ENCODE measurements around the gene EDIL3. TPM values are rescaled to one million over a fixed set of nuclear protein-coding genes. Genes with fewer than 3 reads are reported as not detected.
A peak's percentile ranks its signal among the peaks of the same experiment; 100 is the strongest.

The EDIL3 gene, protein sequence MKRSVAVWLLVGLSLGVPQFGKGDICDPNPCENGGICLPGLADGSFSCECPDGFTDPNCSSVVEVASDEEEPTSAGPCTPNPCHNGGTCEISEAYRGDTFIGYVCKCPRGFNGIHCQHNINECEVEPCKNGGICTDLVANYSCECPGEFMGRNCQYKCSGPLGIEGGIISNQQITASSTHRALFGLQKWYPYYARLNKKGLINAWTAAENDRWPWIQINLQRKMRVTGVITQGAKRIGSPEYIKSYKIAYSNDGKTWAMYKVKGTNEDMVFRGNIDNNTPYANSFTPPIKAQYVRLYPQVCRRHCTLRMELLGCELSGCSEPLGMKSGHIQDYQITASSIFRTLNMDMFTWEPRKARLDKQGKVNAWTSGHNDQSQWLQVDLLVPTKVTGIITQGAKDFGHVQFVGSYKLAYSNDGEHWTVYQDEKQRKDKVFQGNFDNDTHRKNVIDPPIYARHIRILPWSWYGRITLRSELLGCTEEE
- 14.4 TPM for total RNA-seq
- long read RNA-seq, full-length matches to known transcripts = 10 of 16 reads
- long read RNA-seq, partial matches to known transcripts = 1 of 16 reads
- long read RNA-seq, other reads (novel, unspliced or antisense) = 5 of 16 reads

DNA sequence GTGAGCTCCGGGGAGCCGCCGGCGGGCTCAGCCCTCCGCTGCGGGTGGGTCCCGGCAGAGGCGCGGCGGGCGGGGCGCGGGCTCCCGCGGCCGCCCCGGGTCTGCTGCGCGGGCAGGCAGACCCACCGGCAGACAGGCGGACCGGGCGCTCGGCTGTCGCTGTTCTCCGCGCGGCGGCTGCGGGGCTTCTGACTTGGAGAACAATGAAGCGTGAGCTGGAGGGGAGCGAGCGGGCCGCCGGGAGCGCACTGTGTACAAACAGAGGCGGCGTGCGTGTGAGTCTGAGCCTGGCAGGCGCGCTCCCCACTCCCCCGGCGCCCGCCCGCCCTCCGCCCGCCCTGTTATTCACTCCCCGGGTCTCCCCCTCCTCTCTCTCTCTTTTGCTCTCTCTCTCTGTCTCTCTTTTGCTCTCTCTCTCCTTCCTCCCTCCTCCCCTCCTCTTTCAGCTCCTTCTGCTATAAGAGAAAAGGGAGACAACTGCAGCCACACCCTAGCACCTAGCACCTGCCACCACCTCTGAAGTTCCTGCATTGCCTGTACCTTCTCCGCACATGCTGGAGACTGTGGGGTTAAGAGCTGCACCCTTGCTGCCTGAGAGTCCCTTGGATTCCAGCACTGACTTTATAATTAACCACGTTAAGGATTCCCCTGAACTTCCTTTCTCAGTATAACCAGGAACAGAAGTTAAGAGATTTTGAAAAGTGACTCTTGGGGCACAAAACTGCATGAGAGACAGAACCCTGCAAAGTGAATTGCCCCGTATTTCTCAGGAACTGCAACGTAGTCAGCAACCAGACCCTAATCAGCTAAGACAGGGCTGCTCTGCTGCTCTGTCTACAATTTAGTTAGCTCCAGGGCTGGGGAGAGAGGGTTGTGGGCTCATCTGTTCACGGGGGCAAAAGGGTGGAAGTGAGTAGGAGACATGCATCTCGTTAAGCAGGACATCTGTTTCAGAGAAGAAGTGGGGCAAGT is at the start of gene EDIL3:
TSS of gene EDIL3 (minus strand) at position 277 of the 972 bp plus-strand sequence. CDS start 506 bp downstream, outside the sequence.
- ATAC-seq = peak; percentile 53
- intact Hi-C loops (cut with micrococcal nuclease) = no loop called here
- peak; percentile 58 for DNase-seq

GRCh38 chr5:84433461-84433860 is 48.8 kb upstream of the EDIL3 start:
- ATAC-seq (no peak), DNase-seq (no peak)
- intact Hi-C loops (cut with micrococcal nuclease) = no loop called here

GRCh38 chr5:84430863-84431663 is 46.4 kb upstream of the EDIL3 start:
- ATAC-seq (no peak), DNase-seq (no peak)
- intact Hi-C loops (cut with micrococcal nuclease) = no loop called here

DNA sequence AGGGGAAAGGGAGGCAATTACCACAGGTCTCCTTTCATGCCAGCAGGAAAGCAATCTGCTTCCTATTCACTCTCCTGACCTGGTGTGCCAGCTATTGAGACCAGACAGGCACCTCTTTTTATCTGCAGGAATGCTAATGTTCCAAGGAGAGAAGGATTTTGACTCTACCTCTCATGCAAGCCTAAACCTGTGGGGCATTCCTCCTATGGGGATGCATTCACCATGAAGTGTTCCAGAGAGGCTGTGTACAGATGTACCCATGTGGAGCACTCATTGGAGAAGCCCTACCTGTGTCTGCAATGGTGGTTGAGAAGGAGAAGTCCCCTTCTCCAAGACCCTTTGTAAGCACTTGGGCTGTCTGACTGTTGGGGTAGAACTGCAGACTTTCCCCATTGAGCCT is 45.4 kb upstream of the EDIL3 start:
- DNase-seq (no peak), ATAC-seq (no peak)
- intact Hi-C loops (cut with micrococcal nuclease) = no loop called here

- intact Hi-C loops (cut with micrococcal nuclease) = no loop called here
- ATAC-seq = no peak
Observed at GRCh38 chr5:84425365-84425881, 40.7 kb upstream of the EDIL3 start.

DNA sequence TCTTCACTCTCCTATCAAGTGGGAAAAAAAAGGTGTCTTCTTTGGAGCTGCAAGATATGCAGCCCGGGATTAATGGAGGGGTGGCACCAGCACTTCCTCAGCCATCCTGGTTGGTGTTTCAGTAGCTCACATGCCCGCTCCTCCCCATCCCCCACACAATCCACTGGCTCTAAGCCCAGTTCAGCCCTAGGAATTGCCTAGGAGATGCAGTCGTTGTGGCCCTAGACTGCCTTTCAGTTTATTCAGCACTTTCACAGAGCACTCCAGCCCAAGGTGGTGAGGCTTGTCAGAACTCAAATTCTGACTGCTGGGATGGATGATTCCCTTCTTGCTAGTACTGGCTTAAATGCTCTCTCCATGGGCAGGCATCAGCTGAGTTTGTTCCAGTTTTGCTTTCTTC is 35.1 kb upstream of the EDIL3 start:
- intact Hi-C loops (cut with micrococcal nuclease) = no loop called here
- DNase-seq = no peak
- ATAC-seq = no peak

More at GRCh38 chr5:84425365-84425881, 40.7 kb upstream of the EDIL3 start:
- DNase-seq = no peak

DNA sequence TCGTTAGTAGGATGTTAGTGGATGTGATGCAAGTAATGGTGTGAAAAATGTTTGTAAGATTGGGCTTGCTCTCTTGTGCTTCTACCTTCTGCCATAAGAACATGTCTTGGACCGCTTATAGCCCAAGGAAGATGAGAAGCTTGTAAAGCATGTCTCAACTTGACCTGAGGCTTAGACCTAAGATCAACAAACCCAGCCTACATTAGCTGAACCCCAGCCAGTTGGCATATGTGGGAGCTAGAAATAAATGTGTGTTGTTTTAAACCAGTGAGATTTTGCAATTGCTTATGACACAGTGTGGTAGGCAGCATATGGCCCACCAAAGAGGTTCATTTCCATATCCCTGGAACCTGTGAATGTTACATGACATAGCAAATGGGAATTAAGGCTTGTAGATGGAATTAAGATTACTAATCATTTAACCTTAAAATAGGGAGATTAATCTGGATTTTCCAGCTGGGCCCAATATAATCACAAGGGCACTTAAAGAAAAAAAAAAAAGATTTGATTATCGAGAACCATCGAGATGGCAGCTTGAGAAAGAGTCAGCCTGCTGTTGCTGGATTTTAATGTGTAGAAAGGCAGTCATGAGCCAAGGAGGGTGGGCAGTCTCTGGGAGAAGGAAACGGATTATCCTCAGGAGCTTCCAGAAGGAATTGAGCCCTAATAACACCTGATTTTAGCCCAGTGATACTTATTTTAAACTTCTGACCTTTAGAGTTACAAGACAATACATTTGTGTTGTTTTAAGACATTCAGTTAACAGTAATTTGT is 27.3 kb upstream of the EDIL3 start:
- DNase-seq (no peak), ATAC-seq (no peak)
- intact Hi-C loops (cut with micrococcal nuclease) = no loop called here

- ATAC-seq (no peak), DNase-seq (no peak)
- intact Hi-C loops (cut with micrococcal nuclease) = no loop called here
Observed at GRCh38 chr5:84406111-84406510, 21.4 kb upstream of the EDIL3 start.

- intact Hi-C loops (cut with micrococcal nuclease) = no loop called here
- DNase-seq (no peak), ATAC-seq (no peak)
Observed at GRCh38 chr5:84403773-84404172, 19.1 kb upstream of the EDIL3 start.

DNA sequence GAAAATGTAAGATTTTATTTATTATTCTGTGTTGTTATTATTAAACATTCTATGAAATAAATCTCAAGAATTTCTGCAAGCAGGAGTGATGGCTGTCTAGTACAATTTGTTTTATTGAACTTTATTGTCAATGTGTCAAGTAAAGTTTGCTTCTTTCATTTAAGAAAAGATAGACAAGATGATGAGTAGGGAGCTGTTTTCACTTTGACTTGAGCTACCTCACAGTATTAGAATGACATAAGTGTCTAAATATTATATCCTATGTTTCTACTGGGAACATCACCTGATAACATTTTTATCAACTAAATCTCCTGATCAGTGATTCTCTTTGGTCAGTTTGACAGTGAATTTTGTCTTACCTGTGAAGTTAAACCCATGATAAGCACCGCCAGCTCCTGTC is 12.7 kb upstream of the EDIL3 start:
- ATAC-seq (no peak), DNase-seq (no peak)
- intact Hi-C loops (cut with micrococcal nuclease) = no loop called here

- DNase-seq (no peak), ATAC-seq (no peak)
- intact Hi-C loops (cut with micrococcal nuclease) = no loop called here
Observed at GRCh38 chr5:84393969-84394368, 9.3 kb upstream of the EDIL3 start.

DNA sequence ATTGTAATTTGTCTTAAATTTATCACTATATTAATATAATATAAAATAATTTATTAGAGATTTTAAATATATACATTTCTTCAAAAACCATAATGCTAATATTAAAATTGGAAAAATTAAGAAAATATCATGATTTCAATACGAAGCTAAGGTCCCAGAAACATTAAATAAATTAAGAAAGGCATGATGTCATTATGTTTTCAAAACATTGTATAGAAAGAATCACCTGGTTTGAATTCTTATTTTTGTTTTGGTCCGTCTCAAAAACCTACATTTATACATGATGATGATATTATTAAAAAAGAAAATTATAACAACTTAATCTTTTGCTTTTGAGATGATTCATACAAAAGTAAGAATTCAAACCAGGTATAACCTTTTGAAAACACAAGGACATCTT is 8.2 kb upstream of the EDIL3 start:
- no peak for ATAC-seq
- intact Hi-C loops (cut with micrococcal nuclease) = no loop called here
- DNase-seq = no peak

GRCh38 chr5:84385705-84386104 is 1.0 kb upstream of the EDIL3 start:
- DNase-seq (no peak), ATAC-seq (no peak)
- intact Hi-C loops (cut with micrococcal nuclease) = no loop called here

GRCh38 chr5:84383816-84384603 is 670 bp downstream of the EDIL3 start:
- ATAC-seq = peak; percentile 46
- peak; percentile 37 for DNase-seq
- intact Hi-C loops (cut with micrococcal nuclease) = no loop called here

DNA sequence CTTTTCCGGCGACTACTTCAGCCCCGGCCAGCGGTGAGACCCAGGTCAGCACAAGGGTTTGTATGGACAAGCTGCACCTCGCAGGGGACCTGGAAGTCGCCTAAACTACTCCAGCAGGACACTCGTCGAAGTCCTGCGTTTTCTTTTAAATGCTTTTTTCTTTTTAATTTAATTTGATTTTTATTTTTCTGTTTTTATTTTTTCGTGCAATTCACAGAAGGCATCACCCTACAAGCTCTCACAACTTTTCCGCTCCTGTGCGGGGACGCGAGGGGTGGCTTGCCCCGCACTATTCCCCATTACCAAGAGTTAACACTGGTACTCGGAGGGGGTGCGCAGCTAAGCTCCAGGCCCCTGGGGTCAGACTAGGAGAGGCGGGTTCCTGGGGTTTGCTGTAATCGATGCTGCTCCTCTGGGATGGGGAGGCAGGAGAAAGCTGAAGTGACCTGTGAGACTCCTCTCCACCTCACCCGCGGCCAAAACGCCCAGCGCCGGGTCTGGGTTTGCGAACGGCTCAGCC is 1.3 kb downstream of the EDIL3 start:
- no peak for DNase-seq
- ATAC-seq = no peak
- intact Hi-C loops (cut with micrococcal nuclease) = no loop called here

DNA sequence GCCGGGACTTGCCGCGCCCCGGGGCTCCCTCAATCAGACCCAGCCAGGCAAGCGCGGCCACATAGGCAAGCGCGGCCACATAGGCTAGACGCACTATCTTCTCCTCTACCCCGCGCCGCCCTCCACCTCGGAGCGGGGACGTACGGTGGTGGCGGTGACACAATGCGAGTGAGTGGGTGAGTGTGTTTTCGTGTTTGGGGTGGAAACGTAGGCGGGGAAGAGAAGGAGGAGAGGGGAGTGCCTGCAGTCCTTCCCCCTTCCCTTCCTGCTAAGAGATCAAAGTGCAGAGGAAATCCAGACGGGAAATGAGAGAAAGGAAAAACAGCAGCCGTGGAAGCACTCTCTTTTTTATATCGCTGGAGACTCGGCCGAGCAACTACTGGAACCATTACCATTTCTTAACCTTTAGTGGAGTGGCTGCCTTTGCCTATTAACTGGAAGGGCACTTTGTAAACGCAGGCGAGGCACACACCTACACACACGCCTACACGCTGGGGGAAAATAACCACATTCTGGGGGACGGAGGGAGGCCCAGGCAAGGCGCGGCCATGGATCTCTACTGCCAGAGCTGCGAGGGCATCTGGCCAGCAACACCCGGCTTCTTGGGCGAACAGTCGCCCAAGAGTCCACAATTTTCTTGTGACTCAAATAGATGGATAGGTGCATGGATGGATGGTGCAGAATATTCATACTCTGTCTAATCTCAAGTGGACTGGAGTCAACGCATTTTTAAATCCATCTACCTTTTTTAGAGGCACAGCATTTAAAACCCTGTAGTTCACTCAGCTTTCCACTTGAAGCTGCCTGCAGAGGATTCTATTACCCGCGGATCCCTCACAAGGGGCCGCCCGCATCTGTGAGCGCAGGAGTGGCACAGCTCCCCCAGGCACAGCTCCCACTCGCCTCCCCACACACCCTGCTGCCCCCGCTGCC is 2.1 kb downstream of the EDIL3 start:
- intact Hi-C loops (cut with micrococcal nuclease) = no loop called here
- DNase-seq (peak; percentile 55), ATAC-seq (peak; percentile 77)
